Activated CD4-positive, alpha-beta T cell treated with anti-CD3 and anti-CD28 coated beads, Interleukin-2, Interleukin-6, amounts not matched to agents 100 ng/mL and 50 ng/mL, durations not matched to agents 16 hours and 8 hours (primary cell): ENCODE data around the gene JAK2.
"Not testable (repeated sequence)": the region's sequence is repeated elsewhere in the genome, so short reads cannot be mapped to it uniquely, and the experiment has no call there.

Source experiments
- DNase-seq: peaks from one replicate; pipeline ENCODE4 v3.0.0-alpha.2; 2020

JAK2 gene

GRCh38 chr9:5044160-5044559, 59.1 kb downstream of the JAK2 start:
- no peak for DNase-seq

DNA sequence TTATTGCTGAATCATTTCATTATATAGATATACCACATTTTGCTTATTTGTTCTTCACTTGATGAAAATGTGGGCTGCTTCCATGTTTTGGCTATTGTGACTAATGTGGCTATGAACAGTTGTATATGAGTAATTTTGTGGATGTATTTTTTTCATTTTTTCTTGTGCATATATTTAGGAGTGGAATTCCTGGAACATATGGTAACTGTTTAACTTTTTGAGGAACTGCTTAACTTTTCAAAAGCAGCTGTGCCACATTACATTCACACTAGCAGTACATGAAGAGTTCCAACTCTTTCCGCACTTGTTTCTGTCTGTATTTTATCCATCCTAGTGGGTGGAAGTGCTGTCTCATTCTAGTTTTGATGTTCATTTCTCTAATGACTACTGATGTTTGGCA, 67.8 kb downstream of the JAK2 start:
- no peak for DNase-seq

DNA sequence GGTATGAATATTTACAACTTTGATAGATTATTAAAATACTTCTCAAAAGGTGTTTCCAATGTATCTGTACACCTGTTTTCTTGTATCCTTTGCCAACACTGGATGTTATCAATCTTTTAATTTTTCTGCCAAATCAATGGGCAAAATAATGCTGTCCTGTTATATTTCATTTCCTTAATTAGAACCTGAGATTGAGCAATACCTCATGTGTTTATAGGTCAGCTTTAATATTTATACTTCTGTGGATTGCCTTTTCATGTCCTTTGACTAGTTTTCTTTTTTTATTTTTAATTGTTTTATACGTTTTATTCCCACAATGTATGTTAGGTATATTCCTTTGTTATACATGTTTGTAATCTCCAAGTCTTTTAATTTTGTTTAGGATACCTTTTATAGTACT, 77.6 kb downstream of the JAK2 start:
- DNase-seq: no peak

- DNase-seq: no peak
Observed at GRCh38 chr9:5072871-5073270, 87.8 kb downstream of the JAK2 start.

DNA sequence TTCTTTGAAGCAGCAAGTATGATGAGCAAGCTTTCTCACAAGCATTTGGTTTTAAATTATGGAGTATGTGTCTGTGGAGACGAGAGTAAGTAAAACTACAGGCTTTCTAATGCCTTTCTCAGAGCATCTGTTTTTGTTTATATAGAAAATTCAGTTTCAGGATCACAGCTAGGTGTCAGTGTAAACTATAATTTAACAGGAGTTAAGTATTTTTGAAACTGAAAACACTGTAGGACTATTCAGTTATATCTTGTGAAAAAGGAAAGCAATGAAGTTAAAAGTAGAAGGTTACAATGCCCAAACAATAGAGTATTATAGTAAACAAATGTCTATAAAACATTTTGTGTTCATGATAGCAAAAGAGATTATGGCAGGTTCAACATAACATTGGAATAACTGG, 88.6 kb downstream of the JAK2 start:
- no peak for DNase-seq

- no peak for DNase-seq
Observed at GRCh38 chr9:5085993-5086392, 100.9 kb downstream of the JAK2 start.

GRCh38 chr9:5089737-5090136, 104.7 kb downstream of the JAK2 start:
- DNase-seq: no peak

DNA sequence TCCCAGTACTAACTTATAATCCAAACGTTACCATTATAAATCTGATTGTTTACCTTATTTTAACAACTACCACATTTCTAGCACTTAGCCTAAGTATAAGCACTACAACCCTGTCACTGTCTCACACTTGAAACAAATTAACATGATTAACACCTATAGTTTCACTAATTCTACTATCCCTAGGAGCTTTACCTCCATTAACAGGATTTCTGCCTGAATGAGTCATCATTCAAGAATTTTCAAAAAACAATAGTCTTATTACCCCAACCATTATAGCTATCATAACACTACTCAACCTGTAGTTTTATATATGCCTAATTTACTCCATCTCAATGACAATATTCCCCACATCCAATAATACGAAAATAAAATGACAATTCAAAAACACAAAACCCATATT, 110.7 kb downstream of the JAK2 start:
- no peak for DNase-seq

- no peak for DNase-seq
Observed at GRCh38 chr9:5099466-5099865, 114.4 kb downstream of the JAK2 start.

DNA sequence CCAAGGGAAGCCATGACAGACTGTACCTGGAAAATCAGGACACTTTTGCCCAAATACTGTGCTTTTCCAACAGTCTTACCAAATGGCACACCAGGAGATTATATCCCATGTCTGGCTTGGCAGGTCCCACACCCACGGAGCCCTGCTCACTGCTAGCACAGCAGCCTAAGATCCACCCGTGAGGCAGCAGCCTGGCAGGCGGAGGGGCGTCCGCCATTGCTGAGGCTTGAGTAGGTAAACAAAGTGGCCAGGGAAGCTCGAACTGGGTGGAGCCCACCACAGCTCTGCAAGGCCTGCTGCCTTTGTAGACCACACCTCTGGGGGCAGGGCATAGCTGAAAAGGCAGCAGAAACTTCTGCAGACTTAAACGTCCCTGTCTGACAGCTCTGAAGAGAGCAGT, 116.1 kb downstream of the JAK2 start:
- not testable (repeated sequence) for DNase-seq

DNA sequence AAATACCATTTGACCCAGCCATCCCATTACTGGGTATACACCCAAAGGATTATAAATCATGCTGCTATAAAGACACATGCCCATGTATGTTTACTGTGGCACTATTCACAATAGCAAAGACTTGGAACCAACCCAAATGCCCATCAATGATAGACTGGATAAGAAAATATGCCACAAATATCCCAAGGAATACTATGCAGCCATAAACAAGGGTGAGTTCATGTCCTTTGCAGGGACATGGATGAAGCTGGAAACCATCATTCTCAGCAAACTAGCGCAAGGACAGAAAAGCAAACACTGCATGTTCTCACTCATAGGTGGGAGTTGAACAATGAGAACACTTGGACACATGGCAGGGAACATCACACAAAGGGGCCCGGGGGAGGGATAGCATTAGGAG, 121.4 kb downstream of the JAK2 start:
- DNase-seq: not testable (repeated sequence)

- DNase-seq: no peak
Observed at GRCh38 chr9:5110867-5111681, 126.0 kb downstream of the JAK2 start.

DNA sequence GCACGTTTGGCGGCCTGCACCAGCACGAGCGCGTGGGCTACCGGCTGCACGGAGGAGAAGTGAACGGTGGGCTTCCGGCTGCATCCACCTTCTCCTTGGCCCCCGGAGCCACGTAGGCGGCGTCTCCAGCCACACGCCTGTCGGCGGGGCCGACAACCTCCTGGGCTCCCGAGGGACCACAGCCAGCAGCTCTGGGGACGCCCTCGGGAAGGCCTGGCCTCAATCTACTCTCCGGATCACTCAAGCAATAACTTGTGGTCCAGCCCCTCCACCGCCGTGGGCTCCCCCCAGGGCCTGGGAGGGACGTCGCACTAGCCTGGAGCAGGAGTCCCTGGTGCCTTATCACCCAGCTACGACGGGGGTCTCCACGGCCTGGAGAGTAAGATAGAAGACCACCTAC, 126.6 kb downstream of the JAK2 start:
- no peak for DNase-seq

DNA sequence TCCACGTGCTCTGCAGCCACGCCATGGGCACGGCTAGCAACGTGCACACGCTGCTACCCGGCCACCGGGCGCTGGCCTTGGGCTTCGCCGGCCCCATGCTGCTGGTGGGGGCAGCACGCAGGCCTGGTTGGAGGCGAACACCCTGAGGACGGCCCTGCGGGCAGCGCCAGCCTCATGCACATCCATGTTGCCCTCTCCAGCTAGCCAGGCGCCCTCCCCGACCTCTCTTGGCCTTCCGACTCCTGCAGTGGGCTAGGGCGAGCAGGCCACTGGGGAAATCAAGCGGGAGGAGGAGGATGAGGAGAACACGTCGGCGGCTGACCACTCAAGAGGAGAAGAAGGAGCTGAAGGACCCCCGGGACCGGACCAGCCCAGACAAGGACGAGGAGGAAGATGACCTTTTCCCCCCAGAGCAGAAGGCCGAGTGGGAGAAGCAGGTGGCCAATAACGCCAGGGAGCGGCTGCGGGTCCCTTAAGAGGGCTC, 127.1 kb downstream of the JAK2 start:
- DNase-seq: no peak

- DNase-seq: no peak
Observed at GRCh38 chr9:5112646-5113045, 127.6 kb downstream of the JAK2 start.

- no peak for DNase-seq
Observed at GRCh38 chr9:5113523-5113922, 128.5 kb downstream of the JAK2 start.

GRCh38 chr9:5113994-5114748, 129.1 kb downstream of the JAK2 start:
- DNase-seq: no peak

DNA sequence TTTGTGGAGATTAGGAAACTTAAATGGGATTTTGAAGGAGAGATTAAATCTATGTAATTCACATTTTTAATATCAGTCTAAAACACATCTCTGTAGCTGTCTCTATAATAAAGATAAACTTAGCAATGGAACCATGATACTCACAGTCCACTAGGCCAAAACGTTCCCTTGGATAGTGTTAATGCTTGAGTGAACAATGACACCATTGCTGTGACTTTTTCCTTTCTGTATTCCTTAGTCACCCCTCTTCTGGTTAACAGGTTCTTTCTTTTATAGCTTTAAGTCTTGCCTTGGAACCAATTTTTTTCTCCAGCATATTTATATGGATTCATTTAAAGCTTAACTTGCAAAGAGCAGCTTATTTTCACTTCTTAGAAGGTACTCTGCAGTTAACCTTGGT, 137.0 kb downstream of the JAK2 start:
- DNase-seq: no peak

DNA sequence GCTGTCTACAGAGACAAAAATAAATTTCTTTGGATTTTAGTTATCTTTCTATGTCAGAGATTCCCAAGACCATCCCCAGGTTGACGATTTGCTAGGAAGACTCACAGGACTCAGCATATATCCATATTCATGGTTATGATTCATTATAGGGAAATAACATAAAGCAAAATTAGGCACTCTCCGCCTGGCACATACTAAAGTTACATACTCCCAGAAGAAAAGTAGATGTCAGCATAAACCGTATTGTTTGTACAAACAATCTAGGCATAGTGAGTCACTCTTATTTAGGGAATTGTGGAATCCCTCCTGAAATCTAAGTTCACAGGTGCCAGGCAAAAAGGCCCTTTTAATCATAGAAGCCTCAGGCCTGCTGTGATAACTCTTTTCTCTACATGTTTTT, 137.4 kb downstream of the JAK2 start:
- no peak for DNase-seq

DNA sequence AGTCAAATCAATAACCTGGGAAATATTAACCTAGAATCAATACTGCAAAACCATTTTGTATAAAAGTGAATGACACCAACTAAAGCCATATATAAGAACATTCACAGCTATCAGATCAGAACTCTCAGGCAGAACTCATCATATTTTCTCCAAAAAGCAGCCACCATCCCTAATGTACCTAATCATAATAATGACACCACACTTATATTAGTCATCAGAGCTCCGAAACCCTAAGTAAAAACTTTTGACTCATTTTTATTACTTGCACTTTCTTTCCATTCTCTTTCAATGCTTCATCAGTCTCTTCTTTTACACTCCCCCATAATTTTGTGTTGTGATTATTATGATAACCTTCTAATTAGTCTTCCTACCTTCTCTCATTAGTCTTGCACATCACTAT, 155.1 kb downstream of the JAK2 start:
- DNase-seq: peak; percentile 4

DNA sequence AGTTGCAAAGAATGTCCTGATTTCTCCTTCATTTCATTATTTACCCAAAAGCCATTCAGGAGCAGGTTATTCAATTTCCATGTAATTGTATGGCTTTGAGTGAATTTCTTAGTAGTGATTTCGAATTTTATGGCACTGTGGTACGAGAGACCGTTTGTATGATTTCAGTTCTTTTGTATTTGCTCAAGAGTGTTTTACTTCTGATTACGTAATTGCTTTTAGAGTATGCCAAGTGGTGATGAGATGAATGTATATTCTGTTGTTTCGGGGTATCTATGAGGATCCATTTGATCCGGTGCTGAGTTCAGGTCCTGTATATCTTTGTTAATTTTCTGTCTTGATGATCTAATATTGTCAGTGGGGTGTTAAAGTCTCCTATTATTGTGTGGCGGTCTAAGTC, 159.1 kb downstream of the JAK2 start:
- DNase-seq: no peak

- DNase-seq: no peak
Observed at GRCh38 chr9:5146241-5146640, 161.2 kb downstream of the JAK2 start.
